ENCODE measurements around the gene IL1RAPL1. TPM values are rescaled to one million over a fixed set of nuclear protein-coding genes. Genes with fewer than 3 reads are reported as not detected.

IL1RAPL1 gene
- polyA plus RNA-seq, 1 donor from 2014 or later, result not detected

- Histone ChIP-seq H3K9me2 (ENCODE audit: insufficient read depth, low read length) (no peaks in the 10 kb centered on the region), H3K79me2 (replicated peaks; ENCODE audit: insufficient read depth, low read length) (no peaks in the 10 kb centered on the region), H3K4me2 (ENCODE audit: low read length) (no peak overlapping the region), H3F3A (ENCODE audit: insufficient read depth, low read length, poor library complexity, severe bottlenecking) (no peaks in the 10 kb centered on the region), H2AFZ (ENCODE audit: low read depth, low read length) (no peak overlapping the region), H3K4me3 (ENCODE audit: low read length) (no peak overlapping the region), H3K36me3 (ENCODE audit: insufficient read depth, low read length) (no peaks in the 10 kb centered on the region), H3K27ac (ENCODE audit: low read length) (no peak overlapping the region), H4K20me1 (ENCODE audit: insufficient read depth) (no peaks in the 10 kb centered on the region), H3K9me3 (ENCODE audit: low read length) (no peaks in the 10 kb centered on the region), H3K9ac (ENCODE audit: low read length) (no peak overlapping the region), H3K27me3 (ENCODE audit: insufficient read depth, low read depth, low read length) (no peaks in the 10 kb centered on the region)
- TF ChIP-seq EP300 (conservative IDR thresholded peaks at IDR 0.05; ENCODE audit: poor library complexity, severe bottlenecking) (no peak), SMC3 (conservative IDR thresholded peaks at IDR 0.05; ENCODE audit: poor library complexity) (no peak), POLR2AphosphoS5 (IDR thresholded peaks at IDR 0.05) (no peak), RAD21 (conservative IDR thresholded peaks at IDR 0.05) (no peak), TAF1 (IDR thresholded peaks at IDR 0.05; ENCODE audit: low read depth) (no peak), EZH2 (IDR thresholded peaks at IDR 0.05; ENCODE audit: borderline replicate concordance, insufficient read depth, low read length, poor library complexity, severe bottlenecking) (no peak), MXI1 (conservative IDR thresholded peaks at IDR 0.05; ENCODE audit: poor library complexity, severe bottlenecking) (no peak), CTCF (IDR thresholded peaks at IDR 0.05; ENCODE audit: poor library complexity, severe bottlenecking) (no peak), REST (IDR thresholded peaks at IDR 0.05; ENCODE audit: borderline replicate concordance) (no peak)
Measured at GRCh38 chrX:29913647-29914046, 1326.4 kb downstream of the IL1RAPL1 start.

GRCh38 chrX:29922607-29923006 lies 1335.4 kb downstream of the IL1RAPL1 start:
- TF ChIP-seq RAD21 (conservative IDR thresholded peaks at IDR 0.05) (no peak), EP300 (conservative IDR thresholded peaks at IDR 0.05; ENCODE audit: poor library complexity, severe bottlenecking) (peak; percentile 74)
- Histone ChIP-seq H3K9ac (ENCODE audit: low read length) (no peak overlapping the region), H3K27me3 (ENCODE audit: insufficient read depth, low read depth, low read length) (no peaks in the 10 kb centered on the region), H3K4me3 (ENCODE audit: low read length) (no peak overlapping the region), H3K9me3 (ENCODE audit: low read length) (no peaks in the 10 kb centered on the region), H3K36me3 (ENCODE audit: insufficient read depth, low read length) (no peaks in the 10 kb centered on the region), H3K4me2 (ENCODE audit: low read length) (no peak overlapping the region), H3K79me2 (replicated peaks; ENCODE audit: insufficient read depth, low read length) (no peaks in the 10 kb centered on the region), H4K20me1 (ENCODE audit: insufficient read depth) (no peaks in the 10 kb centered on the region), H3K27ac (ENCODE audit: low read length) (no peak overlapping the region), H2AFZ (ENCODE audit: low read depth, low read length) (no peak overlapping the region), H3F3A (ENCODE audit: insufficient read depth, low read length, poor library complexity, severe bottlenecking) (no peaks in the 10 kb centered on the region), H3K9me2 (ENCODE audit: insufficient read depth, low read length) (no peaks in the 10 kb centered on the region)

DNA sequence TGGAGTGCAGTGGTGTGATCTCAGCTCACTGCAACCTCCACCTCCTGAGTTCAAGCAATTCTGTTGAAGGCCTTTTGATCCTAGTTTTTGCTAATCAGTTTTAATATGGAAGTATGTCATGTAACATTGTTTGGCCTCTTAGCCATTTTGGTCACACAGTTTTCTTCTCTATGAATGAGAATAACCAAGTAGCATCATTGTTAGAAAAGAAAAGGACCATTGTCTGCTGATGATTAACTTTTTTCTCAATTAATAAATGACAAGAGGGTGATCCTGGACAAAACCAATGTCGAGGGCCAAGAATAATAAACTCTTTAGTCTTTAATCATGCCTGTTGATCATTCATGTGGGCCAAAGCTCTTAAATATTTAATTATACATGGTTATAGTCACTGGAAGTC lies 1338.8 kb downstream of the IL1RAPL1 start:
- Histone ChIP-seq H3K9me2 (ENCODE audit: insufficient read depth, low read length) (no peaks in the 10 kb centered on the region), H3K4me3 (ENCODE audit: low read length) (no peak overlapping the region), H3K36me3 (ENCODE audit: insufficient read depth, low read length) (no peaks in the 10 kb centered on the region), H3K4me2 (ENCODE audit: low read length) (no peak overlapping the region), H3K27me3 (ENCODE audit: insufficient read depth, low read depth, low read length) (no peaks in the 10 kb centered on the region), H3K79me2 (replicated peaks; ENCODE audit: insufficient read depth, low read length) (no peaks in the 10 kb centered on the region), H4K20me1 (ENCODE audit: insufficient read depth) (no peaks in the 10 kb centered on the region), H3K9ac (ENCODE audit: low read length) (no peak overlapping the region), H3K9me3 (ENCODE audit: low read length) (no peaks in the 10 kb centered on the region), H3F3A (ENCODE audit: insufficient read depth, low read length, poor library complexity, severe bottlenecking) (no peaks in the 10 kb centered on the region), H3K27ac (ENCODE audit: low read length) (no peak overlapping the region), H2AFZ (ENCODE audit: low read depth, low read length) (no peak overlapping the region)
- TF ChIP-seq RAD21 (conservative IDR thresholded peaks at IDR 0.05), result no peak
- no peak for TF ChIP-seq EP300 (conservative IDR thresholded peaks at IDR 0.05; ENCODE audit: poor library complexity, severe bottlenecking)
- TF ChIP-seq EZH2 (IDR thresholded peaks at IDR 0.05; ENCODE audit: borderline replicate concordance, insufficient read depth, low read length, poor library complexity, severe bottlenecking), result no peak
- no peak for TF ChIP-seq POLR2AphosphoS5 (IDR thresholded peaks at IDR 0.05)
- no peak for TF ChIP-seq CTCF (IDR thresholded peaks at IDR 0.05; ENCODE audit: poor library complexity, severe bottlenecking)
- no peak for TF ChIP-seq REST (IDR thresholded peaks at IDR 0.05; ENCODE audit: borderline replicate concordance)
- no peak for TF ChIP-seq TAF1 (IDR thresholded peaks at IDR 0.05; ENCODE audit: low read depth)
- no peak for TF ChIP-seq SMC3 (conservative IDR thresholded peaks at IDR 0.05; ENCODE audit: poor library complexity)
- TF ChIP-seq MXI1 (conservative IDR thresholded peaks at IDR 0.05; ENCODE audit: poor library complexity, severe bottlenecking), result no peak
